ENCODE measurements around the gene KRTAP10-2. TPM values are rescaled to one million over a fixed set of nuclear protein-coding genes. Genes with fewer than 3 reads are reported as not detected.
"Not testable (repeated sequence)": the region's sequence is repeated elsewhere in the genome, so short reads cannot be mapped to it uniquely, and the experiment has no call there.

Gene KRTAP10-2
- total RNA-seq, 4 donors from 2014 or later, result not detected

GRCh38 chr21:44582055-44582454 is 30.8 kb upstream of the KRTAP10-2 start:
- intact Hi-C loops (cut with DNase I), result no loop called here
- peaks cover 0 to 29% (median 10%) of the 10 kb centered on the region in 4 donors for H3K9me3 ChIP-seq
- WGBS, result 67% methylated on average over 15 of the region's 15 CpGs
- H3K36me3 ChIP-seq, result no peaks in the 10 kb centered on the region
- DNase-seq (ENCODE audit: extremely low spot score), result no peak
- no peak overlapping the region for H3K4me3 ChIP-seq
- peaks cover 0 to 16% (median 5%) of the 10 kb centered on the region in 4 donors for H3K4me1 ChIP-seq
- TF ChIP-seq CTCF (IDR thresholded peaks at IDR 0.05), result no peak
- no peak for TF ChIP-seq EP300 (IDR thresholded peaks at IDR 0.05)
- no peak for TF ChIP-seq POLR2AphosphoS5 (IDR thresholded peaks at IDR 0.05)
- TF ChIP-seq POLR2A (IDR thresholded peaks at IDR 0.05; ENCODE audit: low read depth), result no peak
- H3K27ac ChIP-seq (replicated peaks in 1 of 4), result no peak overlapping the region
- H3K27me3 ChIP-seq, result peaks cover 0 to 33% (median 0%) of the 10 kb centered on the region in 4 donors

GRCh38 chr21:44581158-44581557 is 29.9 kb upstream of the KRTAP10-2 start:
- peak; percentile 45 for DNase-seq (ENCODE audit: extremely low spot score)
- TF ChIP-seq CTCF (IDR thresholded peaks at IDR 0.05) (no peak), EP300 (IDR thresholded peaks at IDR 0.05) (no peak), POLR2A (IDR thresholded peaks at IDR 0.05; ENCODE audit: low read depth) (no peak), POLR2AphosphoS5 (IDR thresholded peaks at IDR 0.05) (no peak)
- Histone ChIP-seq H3K27ac (replicated peaks in 1 of 4) (no peak overlapping the region), H3K4me1 (peaks cover 0 to 16% (median 5%) of the 10 kb centered on the region in 4 donors), H3K36me3 (no peaks in the 10 kb centered on the region), H3K27me3 (peaks cover 0 to 27% (median 0%) of the 10 kb centered on the region in 4 donors), H3K9me3 (peaks cover 0 to 36% (median 16%) of the 10 kb centered on the region in 4 donors), H3K4me3 (no peak overlapping the region)
- 86% methylated on average over 3 of the region's 3 CpGs for WGBS
- intact Hi-C loops (cut with DNase I), result no loop called here

GRCh38 chr21:44580231-44580821 is 29.0 kb upstream of the KRTAP10-2 start, which contains the start of gene KRTAP10-5:
KRTAP10-5 (minus strand) TSS chr21:44580604; CDS start chr21:44580578, 26 bp downstream.
- H3K4me3 ChIP-seq; intact Hi-C loops (cut with DNase I); H3K36me3 ChIP-seq; H3K27ac ChIP-seq (replicated peaks in 1 of 4): not testable (repeated sequence)
- peaks cover 0 to 16% (median 5%) of the 10 kb centered on the region in 4 donors for H3K4me1 ChIP-seq
- H3K27me3 ChIP-seq, result peaks cover 0 to 26% (median 0%) of the 10 kb centered on the region in 4 donors
- peak; percentile 45 for DNase-seq (ENCODE audit: extremely low spot score)
- H3K9me3 ChIP-seq, result peaks cover 0 to 36% (median 17%) of the 10 kb centered on the region in 4 donors
- WGBS, result 35% methylated on average over 16 of the region's 19 CpGs

GRCh38 chr21:44579833-44580144 is 28.5 kb upstream of the KRTAP10-2 start:
- peak; percentile 53 for DNase-seq (ENCODE audit: extremely low spot score)
- Histone ChIP-seq H3K27ac (replicated peaks in 1 of 4) (no peak overlapping the region), H3K27me3 (peaks cover 0 to 31% (median 0%) of the 10 kb centered on the region in 4 donors), H3K36me3 (no peaks in the 10 kb centered on the region), H3K9me3 (peaks cover 0 to 36% (median 17%) of the 10 kb centered on the region in 4 donors), H3K4me1 (peaks cover 0 to 16% (median 5%) of the 10 kb centered on the region in 4 donors), H3K4me3 (no peak overlapping the region)
- intact Hi-C loops (cut with DNase I), result no loop called here
- TF ChIP-seq EP300 (IDR thresholded peaks at IDR 0.05), result no peak
- no peak for TF ChIP-seq POLR2A (IDR thresholded peaks at IDR 0.05; ENCODE audit: low read depth)
- TF ChIP-seq CTCF (IDR thresholded peaks at IDR 0.05), result no peak
- no peak for TF ChIP-seq POLR2AphosphoS5 (IDR thresholded peaks at IDR 0.05)
- WGBS, result 58% methylated on average over 7 of the region's 7 CpGs

GRCh38 chr21:44579056-44579832 is 27.9 kb upstream of the KRTAP10-2 start:
- TF ChIP-seq POLR2A (IDR thresholded peaks at IDR 0.05; ENCODE audit: low read depth) (no peak), POLR2AphosphoS5 (IDR thresholded peaks at IDR 0.05) (no peak), EP300 (IDR thresholded peaks at IDR 0.05) (no peak), CTCF (IDR thresholded peaks at IDR 0.05) (no peak)
- Histone ChIP-seq H3K4me3 (no peak overlapping the region), H3K4me1 (peaks cover 0 to 13% (median 3%) of the 10 kb centered on the region in 4 donors), H3K27me3 (peaks cover 0 to 37% (median 0%) of the 10 kb centered on the region in 4 donors), H3K9me3 (peaks cover 0 to 36% (median 17%) of the 10 kb centered on the region in 4 donors), H3K27ac (replicated peaks in 1 of 4) (no peak overlapping the region), H3K36me3 (no peaks in the 10 kb centered on the region)
- WGBS, result 81% methylated on average over 14 of the region's 22 CpGs
- intact Hi-C loops (cut with DNase I), result no loop called here
- DNase-seq (ENCODE audit: extremely low spot score), result peak; percentile 89

Measured in esophagus muscularis mucosa (tissue), 4 donors.